ENCODE data around the gene ATG9A. TPM values are rescaled to one million over a fixed set of nuclear protein-coding genes. Genes with fewer than 3 reads are reported as not detected.

Gene ATG9A
- total RNA-seq, 2 donors from 2014 or later: 78.8 to 80.3 TPM

GRCh38 chr2:219252900-219253752, 23.7 kb upstream of the ATG9A start, which contains the start of gene TUBA4B:
TUBA4B (plus strand) TSS chr2:219253243; CDS start chr2:219253408, 165 bp downstream.
- Histone ChIP-seq H3K4me3 (peak within 1 kb of the TSS; percentile 62 to 68), H3K27ac (peak within 1 kb of the TSS; percentile 74 to 89), H3K9me3 (no peaks in the 10 kb centered on the region), H3K27me3 (no peaks in the 10 kb centered on the region), H3K4me1 (peaks cover 0 to 46% of the 10 kb centered on the region in 2 donors), H3K36me3 (peaks cover 10% of the 10 kb centered on the region)
- DNase-seq (ENCODE audit: low spot score): no peak
- no peak for TF ChIP-seq CTCF (IDR thresholded peaks at IDR 0.05)

- Histone ChIP-seq H3K36me3 (peaks cover 12% of the 10 kb centered on the region), H3K4me1 (peaks cover 0 to 46% of the 10 kb centered on the region in 2 donors)
Measured at GRCh38 chr2:219252570-219252899, 23.1 kb upstream of the ATG9A start.

DNA sequence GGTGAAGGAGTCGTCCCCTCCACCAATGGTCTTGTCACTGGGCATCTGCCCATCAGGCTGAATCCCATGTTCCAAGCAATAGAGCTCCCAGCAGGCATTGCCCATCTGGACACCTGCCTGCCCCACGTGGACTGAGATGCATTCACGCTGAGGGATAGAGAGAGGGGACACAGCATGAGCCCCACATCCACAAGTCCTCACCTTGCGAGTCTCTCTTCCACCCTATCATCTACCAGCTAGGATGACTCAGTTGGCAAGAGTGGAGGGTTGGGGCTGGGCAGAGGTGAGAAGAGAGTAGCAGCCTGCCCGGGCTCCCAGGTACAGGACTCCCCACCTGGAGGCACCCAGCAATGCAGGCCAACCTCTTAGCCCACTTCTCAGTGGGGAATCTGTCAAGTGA, 22.6 kb upstream of the ATG9A start:
- Histone ChIP-seq H3K4me3 (peak overlapping the region; percentile 62 to 68), H3K27me3 (no peaks in the 10 kb centered on the region), H3K9me3 (no peaks in the 10 kb centered on the region), H3K4me1 (peaks cover 0 to 46% of the 10 kb centered on the region in 2 donors), H3K27ac (peak overlapping the region; percentile 74 to 89), H3K36me3 (peaks cover 17% of the 10 kb centered on the region)
- no peak for TF ChIP-seq CTCF (IDR thresholded peaks at IDR 0.05)
- no peak for DNase-seq (ENCODE audit: low spot score)

More at GRCh38 chr2:219252570-219252899, 23.1 kb upstream of the ATG9A start:
- DNase-seq (ENCODE audit: low spot score): no peak
- no peak for TF ChIP-seq CTCF (IDR thresholded peaks at IDR 0.05)
- Histone ChIP-seq H3K4me3 (peak overlapping the region; percentile 62 to 68), H3K27me3 (no peaks in the 10 kb centered on the region), H3K9me3 (no peaks in the 10 kb centered on the region), H3K27ac (peak overlapping the region; percentile 74 to 89)

- H3K27me3 ChIP-seq: no peaks in the 10 kb centered on the region
- H3K4me3 ChIP-seq: no peak overlapping the region
- no peaks in the 10 kb centered on the region for H3K9me3 ChIP-seq
- H3K27ac ChIP-seq: peak overlapping the region; percentile 74 to 89
- DNase-seq (ENCODE audit: low spot score): no peak
- peaks cover 18% of the 10 kb centered on the region for H3K36me3 ChIP-seq
- TF ChIP-seq CTCF (IDR thresholded peaks at IDR 0.05): no peak
- peaks cover 0 to 47% of the 10 kb centered on the region in 2 donors for H3K4me1 ChIP-seq
Measured at GRCh38 chr2:219251656-219252055, 22.2 kb upstream of the ATG9A start.

DNA sequence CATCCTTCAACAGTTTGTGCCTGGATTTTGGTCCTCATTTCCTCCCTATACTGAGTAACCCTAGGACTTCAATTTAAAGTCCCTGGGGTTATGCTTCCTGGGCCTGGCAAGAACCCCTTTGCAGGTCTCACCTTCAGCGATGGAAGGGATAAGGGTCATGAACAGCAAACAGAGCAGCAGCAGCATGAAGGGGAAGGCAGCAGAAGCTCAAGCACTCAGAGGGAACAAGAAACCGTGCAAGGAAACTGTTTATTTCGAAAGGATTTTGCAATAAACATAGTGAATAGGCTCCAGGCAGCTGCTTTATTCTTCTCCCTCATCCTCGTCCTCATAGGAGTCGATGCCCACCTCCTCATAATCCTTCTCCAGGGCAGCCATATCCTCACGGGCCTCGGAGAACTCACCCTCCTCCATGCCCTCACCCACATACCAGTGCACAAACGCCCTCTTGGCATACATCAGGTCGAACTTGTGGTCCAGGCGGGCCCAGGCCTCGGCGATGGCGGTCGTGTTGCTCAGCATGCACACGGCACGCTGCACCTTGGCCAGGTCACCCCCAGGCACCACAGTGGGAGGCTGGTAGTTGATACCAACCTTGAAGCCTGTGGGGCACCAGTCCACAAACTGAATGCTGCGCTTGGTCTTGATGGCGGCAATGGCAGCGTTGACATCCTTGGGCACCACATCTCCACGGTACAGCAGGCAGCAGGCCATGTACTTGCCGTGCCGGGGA, 20.8 kb upstream of the ATG9A start:
- H3K4me1 ChIP-seq: peaks cover 0 to 57% of the 10 kb centered on the region in 2 donors
- H3K36me3 ChIP-seq: peaks cover 18% of the 10 kb centered on the region
- H3K4me3 ChIP-seq: no peak overlapping the region
- H3K27me3 ChIP-seq: no peaks in the 10 kb centered on the region
- DNase-seq (ENCODE audit: low spot score): no peak
- no peak for TF ChIP-seq CTCF (IDR thresholded peaks at IDR 0.05)
- no peaks in the 10 kb centered on the region for H3K9me3 ChIP-seq
- peak overlapping the region; percentile 70 to 74 for H3K27ac ChIP-seq

Measured in right atrium auricular region (tissue), 2 donors.